Neuronal stem cell (in vitro differentiated cells): ENCODE data around the gene ROR1.

ENCODE experiments used
- DNase-seq: peaks from one replicate; pipeline ENCODE4 v3.0.0-alpha.2; 2013; ENCODE audit warnings: low spot score
- H2AFZ ChIP-seq: one replicate; pipeline ENCODE4 v1.6.1; 2013; ENCODE audit warnings: mild to moderate bottlenecking, low read length, inconsistent platforms
- H2AK5ac ChIP-seq: 2 replicates; pipeline ENCODE4 v1.6.1; 2013; ENCODE audit warnings: low read depth, mild to moderate bottlenecking, inconsistent platforms, low read length, moderate library complexity, mixed read lengths
- H2BK120ac ChIP-seq: 2 replicates; pipeline ENCODE4 v1.6.1; 2013; ENCODE audit warnings: low read depth, mild to moderate bottlenecking, inconsistent platforms, low read length, moderate library complexity, mixed read lengths
- H2BK12ac ChIP-seq: one replicate; pipeline ENCODE4 v1.6.1; 2013; ENCODE audit warnings: low read length, inconsistent platforms
- H2BK15ac ChIP-seq: 2 replicates; pipeline ENCODE4 v1.6.1; 2013; ENCODE audit warnings: mild to moderate bottlenecking, low read length, inconsistent platforms, mixed read lengths
- H2BK5ac ChIP-seq: one replicate; pipeline ENCODE4 v1.6.1; 2013; ENCODE audit warnings: inconsistent platforms, mild to moderate bottlenecking, low read length, moderate library complexity
- H3K14ac ChIP-seq: one replicate; pipeline ENCODE4 v1.6.1; 2013; ENCODE audit warnings: low read length, inconsistent platforms
- H3K18ac ChIP-seq: 2 replicates; pipeline ENCODE4 v1.6.1; 2013; ENCODE audit warnings: low read length, inconsistent platforms
- H3K23ac ChIP-seq: 2 replicates; pipeline ENCODE4 v1.6.1; 2013; ENCODE audit warnings: low read depth, mild to moderate bottlenecking, mixed read lengths, low read length, inconsistent platforms; ENCODE audit not compliant: poor library complexity
- H3K27ac ChIP-seq: replicated peaks from 3 replicates; pipeline ENCODE4 v1.5.1; 2013; ENCODE audit warnings: low read length, inconsistent platforms
- H3K27me3 ChIP-seq, 3 experiments: 2 replicates each; pipeline ENCODE4 v1.6.1; 2013; ENCODE audit warnings: low read length in 3 of 3, mild to moderate bottlenecking in 2 of 3, inconsistent platforms in 1 of 3, low read depth in 1 of 3, mixed read lengths in 1 of 3, moderate library complexity in 1 of 3; ENCODE audit not compliant: control insufficient read depth in 3 of 3, insufficient read depth in 3 of 3
- H3K36me3 ChIP-seq, 2 donors: replicated peaks in 1 of 2; 2 replicates each; pipeline ENCODE4 v1.6.1; 2013; ENCODE audit warnings: low read length in 2 of 2; ENCODE audit not compliant: control insufficient read depth in 2 of 2, insufficient read depth in 2 of 2
- H3K4ac ChIP-seq: 2 replicates; pipeline ENCODE4 v1.6.1; 2013; ENCODE audit warnings: inconsistent platforms, mild to moderate bottlenecking, low read length, moderate library complexity
- H3K4me1 ChIP-seq, 2 donors: 1 replicate in 1 of 2; 2 replicates in 1 of 2; pipeline ENCODE4 v1.6.1; 2013; ENCODE audit warnings: low read length in 2 of 2, low read depth in 1 of 2; ENCODE audit not compliant: control insufficient read depth in 2 of 2, insufficient read depth in 1 of 2
- H3K4me2 ChIP-seq: one replicate; pipeline ENCODE4 v1.6.1; 2013; ENCODE audit warnings: mild to moderate bottlenecking, low read length, inconsistent platforms; ENCODE audit not compliant: insufficient read depth, poor library complexity, severe bottlenecking
- H3K4me3 ChIP-seq, 2 donors: 2 replicates each; pipeline ENCODE4 v1.5.1; 2013; ENCODE audit warnings: low read length in 2 of 2, mild to moderate bottlenecking in 2 of 2, inconsistent platforms in 1 of 2, moderate library complexity in 1 of 2
- H3K79me1 ChIP-seq: one replicate; pipeline ENCODE4 v1.6.1; 2013; ENCODE audit warnings: low read depth, mild to moderate bottlenecking, inconsistent platforms, low read length, moderate library complexity
- H3K9ac ChIP-seq: one replicate; pipeline ENCODE4 v1.6.1; 2013; ENCODE audit warnings: mild to moderate bottlenecking, low read depth, low read length, inconsistent platforms; ENCODE audit not compliant: poor library complexity
- H3K9me3 ChIP-seq, 2 donors: replicated peaks in 1 of 2; 2 replicates each; pipeline versions ENCODE3 to v1.6.1; 2013; ENCODE audit warnings: low read length in 2 of 2, mild to moderate bottlenecking in 2 of 2, inconsistent platforms in 1 of 2, low read depth in 1 of 2, mixed read lengths in 1 of 2, moderate library complexity in 1 of 2; ENCODE audit not compliant: control insufficient read depth in 2 of 2, insufficient read depth in 1 of 2
- H4K8ac ChIP-seq: one replicate; pipeline ENCODE4 v1.6.1; 2013; ENCODE audit warnings: low read depth, mild to moderate bottlenecking, inconsistent platforms, low read length, moderate library complexity
- H4K91ac ChIP-seq: one replicate; pipeline ENCODE4 v1.6.1; 2013; ENCODE audit warnings: low read length, low read depth, mild to moderate bottlenecking, inconsistent platforms; ENCODE audit not compliant: poor library complexity
- WGBS, 2 donors: extraction: QIAGEN DNeasy Blood & Tissue Kit; methylation state at CpG; one replicate each; pipeline ENCODE4 v1.1.7; 2013; ENCODE audit warnings: missing lambda C conversion rate in 2 of 2, mixed read lengths in 1 of 2; ENCODE audit not compliant: insufficient read length in 2 of 2, insufficient replicate concordance in 1 of 2; ENCODE audit errors: extremely low coverage in 2 of 2; 5-methylcytosine and 5-hydroxymethylcytosine counted together

ROR1 gene

DNA sequence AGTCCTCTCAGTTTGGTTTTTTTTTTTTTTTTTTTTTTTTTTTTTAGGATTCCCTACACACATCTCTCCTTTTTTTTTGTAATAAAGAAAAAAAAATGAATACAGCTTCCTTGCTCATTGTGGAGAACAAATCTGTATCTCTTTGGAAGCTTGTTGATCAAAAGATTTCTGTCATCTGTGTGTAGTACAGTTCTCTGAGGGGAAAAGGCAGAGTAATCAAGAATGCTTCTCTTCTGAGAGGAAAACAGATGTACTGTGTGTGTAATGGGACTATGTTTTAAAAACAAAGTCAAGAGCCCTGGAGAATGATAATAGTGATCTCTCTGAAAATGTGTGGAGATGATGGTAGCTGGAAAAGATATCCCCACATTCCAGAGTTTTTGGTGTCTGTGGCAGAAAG lies 16.5 kb upstream of the ROR1 start:
- H3K18ac ChIP-seq: no peak overlapping the region
- no peaks in the 10 kb centered on the region for H3K79me1 ChIP-seq
- no peak overlapping the region for H2BK12ac ChIP-seq
- no peak overlapping the region for H4K8ac ChIP-seq
- no peak overlapping the region for H3K9ac ChIP-seq
- H4K91ac ChIP-seq: no peak overlapping the region
- no peaks in the 10 kb centered on the region for H3K36me3 ChIP-seq
- H3K27me3 ChIP-seq: no peaks in the 10 kb centered on the region
- H2BK120ac ChIP-seq: no peak overlapping the region
- H3K4me2 ChIP-seq: no peak overlapping the region
- no peaks in the 10 kb centered on the region for H3K9me3 ChIP-seq
- no peak overlapping the region for H2AFZ ChIP-seq
- H2BK5ac ChIP-seq: no peak overlapping the region
- H3K23ac ChIP-seq: no peak overlapping the region
- H3K27ac ChIP-seq: no peak overlapping the region
- no peak overlapping the region for H3K4ac ChIP-seq
- peaks cover 0 to 2% of the 10 kb centered on the region in 2 donors for H3K4me1 ChIP-seq
- no peak overlapping the region for H2BK15ac ChIP-seq
- H2AK5ac ChIP-seq: no peak overlapping the region
- no peak overlapping the region for H3K14ac ChIP-seq
- H3K4me3 ChIP-seq: no peak overlapping the region
- no peak for DNase-seq

DNA sequence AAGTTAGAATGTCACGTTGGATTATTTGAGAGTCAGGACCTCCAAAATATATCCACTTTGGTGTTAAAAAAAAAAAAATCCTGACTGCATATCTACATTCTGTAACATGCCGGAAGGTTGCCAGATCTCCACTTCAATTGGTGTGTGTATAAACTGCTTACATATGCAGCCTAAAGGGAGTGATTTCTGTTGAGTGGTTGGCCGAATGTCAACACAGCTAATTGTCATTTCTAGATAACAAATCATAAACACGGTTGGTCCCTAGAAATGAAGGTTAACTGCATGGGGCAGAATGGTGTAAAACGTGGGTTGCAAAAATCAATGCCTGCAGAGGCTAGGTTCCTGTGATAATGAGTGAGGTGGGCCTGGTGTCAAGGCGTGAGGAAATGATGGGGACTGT lies 15.0 kb upstream of the ROR1 start:
- Histone ChIP-seq H3K18ac (no peak overlapping the region), H2AK5ac (no peak overlapping the region), H3K23ac (no peak overlapping the region), H3K27ac (no peak overlapping the region), H3K27me3 (no peaks in the 10 kb centered on the region), H3K9ac (no peak overlapping the region), H3K4ac (no peak overlapping the region), H2BK5ac (no peak overlapping the region), H4K91ac (no peak overlapping the region), H2AFZ (no peak overlapping the region), H3K14ac (no peak overlapping the region), H2BK120ac (no peak overlapping the region), H3K79me1 (no peaks in the 10 kb centered on the region), H3K4me3 (no peak overlapping the region), H2BK15ac (no peak overlapping the region), H2BK12ac (no peak overlapping the region), H4K8ac (no peak overlapping the region), H3K36me3 (no peaks in the 10 kb centered on the region), H3K4me1 (peaks cover 0 to 2% of the 10 kb centered on the region in 2 donors), H3K4me2 (no peak overlapping the region), H3K9me3 (no peaks in the 10 kb centered on the region)
- no CpG with 5 or more reads among the region's 6 CpGs for WGBS, 2 donors
- DNase-seq: no peak

DNA sequence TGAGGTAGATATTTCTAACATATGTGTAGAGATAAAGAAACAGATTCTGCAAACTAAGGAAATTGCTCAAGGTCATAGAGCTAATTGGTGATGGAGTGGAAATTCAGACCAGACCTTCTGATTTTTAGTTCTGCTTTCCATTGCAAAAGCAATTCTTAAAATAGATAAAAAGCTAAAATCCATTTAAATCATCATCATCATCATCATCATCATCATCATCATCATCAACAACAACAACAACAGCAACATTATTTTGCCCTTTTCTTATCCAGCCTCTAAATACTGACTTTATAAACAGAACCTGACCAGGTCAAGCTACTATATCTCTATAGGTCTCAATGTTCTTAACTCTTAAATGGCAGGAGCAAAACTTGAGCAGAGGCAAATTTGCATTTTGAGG lies 14.0 kb upstream of the ROR1 start:
- Histone ChIP-seq H3K27ac (no peak overlapping the region), H2BK12ac (no peak overlapping the region), H2BK5ac (no peak overlapping the region), H2AFZ (no peak overlapping the region), H4K8ac (no peak overlapping the region), H3K9ac (no peak overlapping the region), H2AK5ac (no peak overlapping the region), H3K4me1 (peaks cover 0 to 2% of the 10 kb centered on the region in 2 donors), H2BK15ac (no peak overlapping the region), H3K27me3 (peaks cover 0 to 2% (median 0%) of the 10 kb centered on the region in 3 experiments), H3K4me2 (no peak overlapping the region), H3K36me3 (no peaks in the 10 kb centered on the region), H3K4me3 (no peak overlapping the region), H3K4ac (no peak overlapping the region), H3K14ac (no peak overlapping the region), H3K18ac (no peak overlapping the region), H3K9me3 (no peaks in the 10 kb centered on the region), H4K91ac (no peak overlapping the region), H3K23ac (no peak overlapping the region), H3K79me1 (no peaks in the 10 kb centered on the region), H2BK120ac (no peak overlapping the region)
- no peak for DNase-seq

GRCh38 chr1:63770381-63770780 lies 3.4 kb upstream of the ROR1 start:
- Histone ChIP-seq H3K9me3 (no peaks in the 10 kb centered on the region), H3K9ac (no peak overlapping the region), H3K79me1 (no peaks in the 10 kb centered on the region), H4K91ac (no peak overlapping the region), H3K4me2 (no peak overlapping the region), H3K27ac (no peak overlapping the region), H2BK5ac (no peak overlapping the region), H3K27me3 (peaks cover 0 to 23% (median 0%) of the 10 kb centered on the region in 3 experiments), H3K14ac (no peak overlapping the region), H3K18ac (no peak overlapping the region), H2AK5ac (no peak overlapping the region), H2BK120ac (no peak overlapping the region), H3K4ac (no peak overlapping the region), H4K8ac (no peak overlapping the region), H2AFZ (no peak overlapping the region), H3K23ac (no peak overlapping the region), H3K36me3 (no peaks in the 10 kb centered on the region), H3K4me1 (peaks cover 2 to 8% of the 10 kb centered on the region in 2 donors), H2BK15ac (no peak overlapping the region), H3K4me3 (no peak overlapping the region), H2BK12ac (no peak overlapping the region)
- no peak for DNase-seq
- WGBS, 2 donors: no CpG with 5 or more reads among the region's 1 CpG
